ENCODE data around the gene COL4A2.

COL4A2 gene

DNA sequence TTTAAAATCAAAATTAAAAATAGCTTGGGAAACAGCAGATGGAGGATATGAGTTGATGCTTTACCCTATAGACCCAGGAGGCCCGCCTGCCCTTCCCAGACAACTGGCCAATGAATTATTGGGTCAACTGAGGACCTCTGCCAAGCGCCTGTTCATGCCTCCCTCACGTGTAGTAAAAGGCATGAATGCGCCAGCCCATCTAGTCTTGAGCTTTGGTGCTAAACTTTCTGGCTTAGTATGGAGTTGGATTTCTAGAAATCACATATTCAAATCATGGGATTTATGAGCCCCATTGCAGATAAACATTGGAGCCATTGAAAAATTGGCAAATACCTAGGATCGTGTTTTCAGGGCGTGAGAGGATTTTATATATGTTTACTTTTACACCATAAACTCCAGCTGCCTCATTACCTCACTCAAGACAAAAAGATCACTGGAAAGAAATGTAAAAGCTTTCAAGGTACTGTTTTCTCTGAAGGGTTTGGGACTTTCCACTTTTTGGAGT, 47.1 kb downstream of the COL4A2 start:
- H3K4me1 ChIP-seq (ENCODE audit: control insufficient read depth, insufficient read depth, low read length, unreplicated experiment), result peaks cover 7% of the 10 kb centered on the region
- no peak overlapping the region for H3K27ac ChIP-seq (ENCODE audit: low read depth, low read length)
- H3K79me2 ChIP-seq (ENCODE audit: control insufficient read depth, insufficient read depth, low read length, unreplicated experiment), result peaks cover 51% of the 10 kb centered on the region
- no peak overlapping the region for H3K4me3 ChIP-seq (ENCODE audit: low read depth, low read length)
- H3K27me3 ChIP-seq (ENCODE audit: insufficient read depth, low read length), result no peaks in the 10 kb centered on the region
- H3K36me3 ChIP-seq (ENCODE audit: insufficient read depth, low read length), result 0 out of 2 replicates have a peak, but pooled peaks cover 16% of the 10 kb centered on the region
- no peak overlapping the region for H2AFZ ChIP-seq (ENCODE audit: low read length, unreplicated experiment)

DNA sequence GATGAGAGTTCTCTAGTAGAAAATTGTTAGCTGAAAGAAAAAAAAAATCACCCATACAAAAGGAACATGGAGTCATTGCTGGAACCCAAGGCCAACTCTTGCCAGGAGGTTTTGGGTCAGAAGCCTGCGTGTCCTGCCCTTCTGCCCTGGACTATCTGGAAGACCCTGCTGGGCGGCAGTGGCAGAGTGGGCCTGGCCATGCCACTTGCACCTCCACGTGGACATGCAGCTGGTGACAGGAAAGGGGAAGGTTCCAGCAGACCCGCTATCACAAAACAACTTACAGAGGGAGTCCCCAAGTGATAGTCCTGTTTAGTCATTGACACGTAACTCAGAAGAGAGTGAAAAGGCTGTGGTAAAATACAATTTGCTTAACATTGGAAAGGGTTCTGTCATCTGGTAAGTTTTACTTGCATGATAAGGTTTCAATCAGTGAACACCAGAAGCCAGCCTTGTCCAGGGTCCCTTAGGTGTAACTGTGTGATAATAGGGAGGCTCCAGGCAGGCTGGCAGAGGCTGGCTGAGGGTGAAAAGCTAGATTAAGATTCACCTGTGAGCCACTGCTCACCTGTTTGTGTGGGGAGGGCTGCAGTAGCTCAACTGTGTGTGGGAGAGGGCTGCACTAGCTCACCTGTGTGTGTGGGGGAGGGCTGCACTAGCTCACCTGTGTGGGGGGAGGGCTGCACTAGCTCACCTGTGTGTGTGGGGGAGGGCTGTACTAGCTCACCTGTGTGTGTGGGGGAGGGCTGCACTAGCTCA, 47.8 kb downstream of the COL4A2 start:
- H3K4me1 ChIP-seq (ENCODE audit: control insufficient read depth, insufficient read depth, low read length, unreplicated experiment), result peaks cover 8% of the 10 kb centered on the region
- 0 out of 2 replicates have a peak, but pooled peaks cover 13% of the 10 kb centered on the region for H3K36me3 ChIP-seq (ENCODE audit: insufficient read depth, low read length)
- no peak overlapping the region for H3K4me3 ChIP-seq (ENCODE audit: low read depth, low read length)
- H3K27me3 ChIP-seq (ENCODE audit: insufficient read depth, low read length), result no peaks in the 10 kb centered on the region
- no peak overlapping the region for H3K27ac ChIP-seq (ENCODE audit: low read depth, low read length)
- no peak overlapping the region for H2AFZ ChIP-seq (ENCODE audit: low read length, unreplicated experiment)
- peaks cover 44% of the 10 kb centered on the region for H3K79me2 ChIP-seq (ENCODE audit: control insufficient read depth, insufficient read depth, low read length, unreplicated experiment)

- Histone ChIP-seq H3K27ac (ENCODE audit: low read depth, low read length) (no peak overlapping the region), H3K27me3 (ENCODE audit: insufficient read depth, low read length) (no peaks in the 10 kb centered on the region), H3K4me1 (ENCODE audit: control insufficient read depth, insufficient read depth, low read length, unreplicated experiment) (peaks cover 12% of the 10 kb centered on the region), H3K36me3 (ENCODE audit: insufficient read depth, low read length) (0 out of 2 replicates have a peak, but pooled peaks cover 13% of the 10 kb centered on the region), H2AFZ (ENCODE audit: low read length, unreplicated experiment) (no peak overlapping the region), H3K79me2 (ENCODE audit: control insufficient read depth, insufficient read depth, low read length, unreplicated experiment) (peaks cover 33% of the 10 kb centered on the region), H3K4me3 (ENCODE audit: low read depth, low read length) (no peak overlapping the region)
These were observed 49.3 kb downstream of the COL4A2 start for GRCh38 chr13:110356362-110356761.

- Histone ChIP-seq H3K27me3 (ENCODE audit: insufficient read depth, low read length) (no peaks in the 10 kb centered on the region), H3K27ac (ENCODE audit: low read depth, low read length) (no peak overlapping the region), H3K36me3 (ENCODE audit: insufficient read depth, low read length) (0 out of 2 replicates have a peak, but pooled peaks cover 13% of the 10 kb centered on the region), H3K4me3 (ENCODE audit: low read depth, low read length) (no peak overlapping the region), H3K79me2 (ENCODE audit: control insufficient read depth, insufficient read depth, low read length, unreplicated experiment) (peaks cover 14% of the 10 kb centered on the region), H3K4me1 (ENCODE audit: control insufficient read depth, insufficient read depth, low read length, unreplicated experiment) (peaks cover 19% of the 10 kb centered on the region), H2AFZ (ENCODE audit: low read length, unreplicated experiment) (no peak overlapping the region)
These were observed 51.3 kb downstream of the COL4A2 start for GRCh38 chr13:110358381-110358780.

DNA sequence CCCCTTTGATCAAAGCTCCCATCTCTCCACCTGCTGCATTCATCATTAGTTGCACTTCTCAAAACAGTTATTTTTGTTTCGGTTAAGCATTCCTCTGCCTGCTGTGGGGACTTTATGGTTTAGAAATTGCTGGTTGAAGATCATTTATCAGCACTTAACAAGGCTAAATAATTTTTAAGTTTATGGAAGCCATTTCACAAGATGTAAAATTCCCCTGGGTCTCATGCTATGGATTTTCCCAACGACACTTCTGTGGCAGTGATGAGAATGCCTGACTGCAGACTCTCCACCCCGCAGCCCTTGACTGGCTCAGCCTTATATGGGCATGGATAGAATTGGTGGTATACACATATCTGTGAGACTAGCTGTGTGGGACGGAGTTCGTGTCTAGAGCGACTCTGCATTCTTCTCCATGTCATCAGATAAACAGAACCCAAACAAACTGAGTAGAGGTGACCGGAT, 52.8 kb downstream of the COL4A2 start:
- no peak overlapping the region for H2AFZ ChIP-seq (ENCODE audit: low read length, unreplicated experiment)
- peak overlapping the region; percentile 91 for H3K27ac ChIP-seq (ENCODE audit: low read depth, low read length)

DNA sequence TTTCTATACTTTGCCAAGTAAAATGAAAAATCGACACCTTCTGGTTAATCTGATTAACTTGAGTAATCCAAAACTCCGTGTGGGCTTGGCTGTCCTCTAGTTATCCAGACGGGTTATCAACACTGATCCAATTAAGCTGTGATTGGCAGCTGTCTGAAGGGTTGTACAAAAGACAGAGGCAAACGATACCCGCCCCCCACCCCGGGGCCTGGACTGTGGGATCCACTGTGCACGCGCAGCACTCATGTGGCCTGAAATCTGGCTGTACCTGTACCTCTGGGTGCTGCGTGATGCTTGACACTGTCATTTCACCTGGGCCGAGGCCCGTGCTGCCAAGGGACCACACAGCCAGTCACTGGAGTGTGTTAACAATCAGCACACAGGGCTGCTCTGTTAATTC, 53.5 kb downstream of the COL4A2 start:
- Histone ChIP-seq H3K4me1 (ENCODE audit: control insufficient read depth, insufficient read depth, low read length, unreplicated experiment) (peaks cover 19% of the 10 kb centered on the region), H3K4me3 (ENCODE audit: low read depth, low read length) (no peak overlapping the region), H3K27ac (ENCODE audit: low read depth, low read length) (peak overlapping the region; percentile 91), H3K36me3 (ENCODE audit: insufficient read depth, low read length) (0 out of 2 replicates have a peak, but pooled peaks cover 13% of the 10 kb centered on the region), H2AFZ (ENCODE audit: low read length, unreplicated experiment) (no peak overlapping the region), H3K79me2 (ENCODE audit: control insufficient read depth, insufficient read depth, low read length, unreplicated experiment) (no peaks in the 10 kb centered on the region), H3K27me3 (ENCODE audit: insufficient read depth, low read length) (no peaks in the 10 kb centered on the region)

More for the DNA sequence above, 52.8 kb downstream of the COL4A2 start:
- H3K4me3 ChIP-seq (ENCODE audit: low read depth, low read length), result no peak overlapping the region
- no peaks in the 10 kb centered on the region for H3K27me3 ChIP-seq (ENCODE audit: insufficient read depth, low read length)
- H3K79me2 ChIP-seq (ENCODE audit: control insufficient read depth, insufficient read depth, low read length, unreplicated experiment), result peaks cover 4% of the 10 kb centered on the region
- 0 out of 2 replicates have a peak, but pooled peaks cover 13% of the 10 kb centered on the region for H3K36me3 ChIP-seq (ENCODE audit: insufficient read depth, low read length)
- peaks cover 19% of the 10 kb centered on the region for H3K4me1 ChIP-seq (ENCODE audit: control insufficient read depth, insufficient read depth, low read length, unreplicated experiment)

GRCh38 chr13:110361365-110361911, 54.4 kb downstream of the COL4A2 start:
- Histone ChIP-seq H2AFZ (ENCODE audit: low read length, unreplicated experiment) (no peak overlapping the region), H3K27ac (ENCODE audit: low read depth, low read length) (peak overlapping the region; percentile 91), H3K4me1 (ENCODE audit: control insufficient read depth, insufficient read depth, low read length, unreplicated experiment) (peaks cover 19% of the 10 kb centered on the region), H3K36me3 (ENCODE audit: insufficient read depth, low read length) (0 out of 2 replicates have a peak, but pooled peaks cover 13% of the 10 kb centered on the region), H3K27me3 (ENCODE audit: insufficient read depth, low read length) (no peaks in the 10 kb centered on the region), H3K79me2 (ENCODE audit: control insufficient read depth, insufficient read depth, low read length, unreplicated experiment) (no peaks in the 10 kb centered on the region), H3K4me3 (ENCODE audit: low read depth, low read length) (no peak overlapping the region)

- H3K4me1 ChIP-seq (ENCODE audit: control insufficient read depth, insufficient read depth, low read length, unreplicated experiment), result peaks cover 19% of the 10 kb centered on the region
- no peaks in the 10 kb centered on the region for H3K79me2 ChIP-seq (ENCODE audit: control insufficient read depth, insufficient read depth, low read length, unreplicated experiment)
- H3K27me3 ChIP-seq (ENCODE audit: insufficient read depth, low read length), result no peaks in the 10 kb centered on the region
- no peak overlapping the region for H3K4me3 ChIP-seq (ENCODE audit: low read depth, low read length)
- H2AFZ ChIP-seq (ENCODE audit: low read length, unreplicated experiment), result no peak overlapping the region
- peak overlapping the region; percentile 91; the same call in 1 of the 2 replicates for H3K27ac ChIP-seq (ENCODE audit: low read depth, low read length)
- 0 out of 2 replicates have a peak, but pooled peaks cover 10% of the 10 kb centered on the region for H3K36me3 ChIP-seq (ENCODE audit: insufficient read depth, low read length)
These were observed 55.9 kb downstream of the COL4A2 start for GRCh38 chr13:110363010-110363409.

DNA sequence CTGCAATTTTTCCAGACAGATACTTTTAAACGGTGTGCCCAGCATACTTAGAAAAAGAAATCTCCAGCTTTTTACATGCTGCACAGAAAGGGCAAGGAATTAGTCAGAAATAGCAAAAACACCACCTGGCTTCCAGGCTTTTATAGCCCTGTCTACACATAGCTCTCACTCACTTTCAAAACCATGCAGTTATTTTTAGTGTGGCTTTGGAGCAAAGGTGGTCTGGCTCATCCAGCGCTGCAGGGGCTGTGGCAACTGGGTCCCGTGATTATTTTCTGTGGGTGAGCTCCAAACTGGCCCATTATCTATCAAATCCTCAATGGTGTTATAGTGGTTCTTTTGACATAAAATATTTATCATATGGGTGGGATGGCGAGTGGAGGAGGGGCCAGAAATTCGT, 57.0 kb downstream of the COL4A2 start:
- Histone ChIP-seq H3K36me3 (ENCODE audit: insufficient read depth, low read length) (0 out of 2 replicates have a peak, but pooled peaks cover under 1% of the 10 kb centered on the region), H3K27me3 (ENCODE audit: insufficient read depth, low read length) (no peaks in the 10 kb centered on the region), H3K4me1 (ENCODE audit: control insufficient read depth, insufficient read depth, low read length, unreplicated experiment) (peaks cover 19% of the 10 kb centered on the region), H3K27ac (ENCODE audit: low read depth, low read length) (no peak overlapping the region), H3K79me2 (ENCODE audit: control insufficient read depth, insufficient read depth, low read length, unreplicated experiment) (no peaks in the 10 kb centered on the region), H3K4me3 (ENCODE audit: low read depth, low read length) (no peak overlapping the region), H2AFZ (ENCODE audit: low read length, unreplicated experiment) (no peak overlapping the region)

DNA sequence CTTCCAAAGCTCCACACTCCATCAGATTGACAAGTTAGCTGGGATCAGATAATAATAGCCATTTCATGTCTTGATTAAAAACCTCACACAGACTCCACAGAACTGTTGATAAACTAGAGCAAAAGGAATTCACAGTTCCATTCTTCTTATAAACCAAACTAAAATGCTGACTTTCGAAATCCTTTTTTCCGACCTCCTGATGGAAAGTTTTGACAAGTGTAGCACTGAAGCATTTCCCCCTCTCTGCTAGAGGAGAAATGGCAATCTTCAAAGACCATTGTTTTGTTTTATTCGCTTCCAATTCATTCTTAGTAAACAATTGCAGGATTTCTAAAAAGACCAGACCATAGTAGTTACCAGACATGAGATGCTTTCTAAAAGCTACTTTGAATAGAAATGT, 58.8 kb downstream of the COL4A2 start:
- H3K79me2 ChIP-seq (ENCODE audit: control insufficient read depth, insufficient read depth, low read length, unreplicated experiment), result no peaks in the 10 kb centered on the region
- peaks cover 13% of the 10 kb centered on the region for H3K4me1 ChIP-seq (ENCODE audit: control insufficient read depth, insufficient read depth, low read length, unreplicated experiment)
- H2AFZ ChIP-seq (ENCODE audit: low read length, unreplicated experiment), result no peak overlapping the region
- H3K27me3 ChIP-seq (ENCODE audit: insufficient read depth, low read length), result no peaks in the 10 kb centered on the region
- H3K4me3 ChIP-seq (ENCODE audit: low read depth, low read length), result no peak overlapping the region
- no peak overlapping the region for H3K27ac ChIP-seq (ENCODE audit: low read depth, low read length)
- H3K36me3 ChIP-seq (ENCODE audit: insufficient read depth, low read length), result no peaks in the 10 kb centered on the region

Measured in ACC112 (cell line).